Parathyroid adenoma (tissue), 2 donors: ENCODE measurements around the gene TRAPPC11.

ENCODE experiments used
- H2AFZ ChIP-seq: fragments of 300-600 bp; sonication (generic); one replicate; pipeline ENCODE4 v1.7.0; 2017; ENCODE audit warnings: antibody characterized with exemption, mild to moderate bottlenecking
- H3K27ac ChIP-seq: fragments of 300-600 bp; sonication (generic); one replicate; pipeline ENCODE4 v1.7.0; 2017
- H3K27me3 ChIP-seq: fragments of 300-600 bp; sonication (generic); one replicate; pipeline ENCODE4 v1.7.0; 2017; ENCODE audit warnings: low read length; ENCODE audit not compliant: control insufficient read depth, insufficient read depth
- H3K36me3 ChIP-seq: fragments of 300-600 bp; sonication (generic); one replicate; pipeline ENCODE4 v1.7.0; 2017; ENCODE audit warnings: low read length; ENCODE audit not compliant: control insufficient read depth, insufficient read depth
- H3K4me1 ChIP-seq: fragments of 300-600 bp; sonication (generic); one replicate; pipeline ENCODE4 v1.7.0; 2017; ENCODE audit warnings: control low read depth
- H3K4me2 ChIP-seq: fragments of 300-600 bp; sonication (generic); one replicate; pipeline ENCODE4 v1.7.0; 2017; ENCODE audit warnings: low read length
- H3K4me3 ChIP-seq: fragments of 300-600 bp; sonication (generic); one replicate; pipeline ENCODE4 v1.7.0; 2017; ENCODE audit warnings: low read depth, low read length
- H3K79me2 ChIP-seq: fragments of 300-600 bp; sonication (generic); one replicate; pipeline ENCODE4 v1.7.0; 2017; ENCODE audit warnings: control low read depth
- H3K9ac ChIP-seq: fragments of 300-600 bp; sonication (generic); one replicate; pipeline ENCODE4 v1.7.0; 2017; ENCODE audit warnings: mild to moderate bottlenecking
- H3K9me3 ChIP-seq: fragments of 300-600 bp; sonication (generic); one replicate; pipeline ENCODE4 v1.7.0; 2017; ENCODE audit warnings: low read length; ENCODE audit not compliant: control insufficient read depth
- TF ChIP-seq, protein P1 (sequence below): fragments of 300-600 bp; sonication (generic); IDR thresholded peaks from one replicate; pipeline ENCODE4 v1.7.0; 2017; ENCODE audit warnings: antibody characterized with exemption, mild to moderate bottlenecking
- donor health status: primary hyperparathyroidism.

The TRAPPC11 gene

DNA sequence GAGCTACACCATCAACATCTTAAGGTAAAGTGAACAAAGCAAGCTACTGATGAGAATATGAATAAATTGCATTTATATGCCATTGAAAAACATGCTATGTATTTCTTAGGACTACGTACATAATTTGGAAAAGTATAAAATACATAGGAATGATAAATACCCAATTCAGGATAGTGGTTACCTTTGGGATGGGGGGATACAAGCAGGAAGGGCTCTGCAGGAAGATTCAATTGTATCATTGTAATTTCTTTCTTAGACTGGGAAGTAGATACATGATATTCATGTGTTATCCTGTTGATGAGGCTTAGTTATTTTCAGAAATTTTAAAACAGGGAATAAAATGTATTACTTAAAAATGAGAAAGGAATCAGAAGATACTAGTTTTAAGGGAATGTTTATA, 43.4 kb downstream of the TRAPPC11 start:
- H3K9ac ChIP-seq = no peak overlapping the region
- H3K4me2 ChIP-seq = no peak overlapping the region
- TF ChIP-seq, protein P1, sequence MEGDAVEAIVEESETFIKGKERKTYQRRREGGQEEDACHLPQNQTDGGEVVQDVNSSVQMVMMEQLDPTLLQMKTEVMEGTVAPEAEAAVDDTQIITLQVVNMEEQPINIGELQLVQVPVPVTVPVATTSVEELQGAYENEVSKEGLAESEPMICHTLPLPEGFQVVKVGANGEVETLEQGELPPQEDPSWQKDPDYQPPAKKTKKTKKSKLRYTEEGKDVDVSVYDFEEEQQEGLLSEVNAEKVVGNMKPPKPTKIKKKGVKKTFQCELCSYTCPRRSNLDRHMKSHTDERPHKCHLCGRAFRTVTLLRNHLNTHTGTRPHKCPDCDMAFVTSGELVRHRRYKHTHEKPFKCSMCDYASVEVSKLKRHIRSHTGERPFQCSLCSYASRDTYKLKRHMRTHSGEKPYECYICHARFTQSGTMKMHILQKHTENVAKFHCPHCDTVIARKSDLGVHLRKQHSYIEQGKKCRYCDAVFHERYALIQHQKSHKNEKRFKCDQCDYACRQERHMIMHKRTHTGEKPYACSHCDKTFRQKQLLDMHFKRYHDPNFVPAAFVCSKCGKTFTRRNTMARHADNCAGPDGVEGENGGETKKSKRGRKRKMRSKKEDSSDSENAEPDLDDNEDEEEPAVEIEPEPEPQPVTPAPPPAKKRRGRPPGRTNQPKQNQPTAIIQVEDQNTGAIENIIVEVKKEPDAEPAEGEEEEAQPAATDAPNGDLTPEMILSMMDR = no peak
- H3K4me1 ChIP-seq = peaks cover 3% of the 10 kb centered on the region
- no peaks in the 10 kb centered on the region for H3K27me3 ChIP-seq
- H3K36me3 ChIP-seq = no peaks in the 10 kb centered on the region
- H3K27ac ChIP-seq = no peak overlapping the region
- H3K9me3 ChIP-seq = no peaks in the 10 kb centered on the region
- no peak overlapping the region for H3K4me3 ChIP-seq
- H3K79me2 ChIP-seq = no peaks in the 10 kb centered on the region
- no peak overlapping the region for H2AFZ ChIP-seq

DNA sequence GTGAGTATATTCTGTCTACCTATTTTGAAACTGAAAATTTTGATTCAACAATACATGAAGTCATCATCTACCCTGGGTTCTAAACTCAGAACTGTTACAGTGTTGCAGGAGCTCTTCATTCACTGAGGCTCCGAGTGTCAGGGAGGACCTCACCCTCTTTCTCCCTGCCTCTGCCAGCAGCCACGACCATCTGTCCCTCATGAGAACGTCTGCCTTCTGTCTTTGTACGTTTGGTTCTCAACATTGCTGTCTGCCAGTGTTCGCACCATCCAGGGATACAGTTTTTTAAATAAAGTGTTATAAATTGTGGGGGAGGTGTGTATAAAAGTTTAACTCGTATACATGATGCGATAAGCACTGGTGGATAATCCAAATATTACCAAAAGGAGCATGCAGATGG, 55.5 kb downstream of the TRAPPC11 start:
- no peaks in the 10 kb centered on the region for H3K79me2 ChIP-seq
- no peaks in the 10 kb centered on the region for H3K27me3 ChIP-seq
- H2AFZ ChIP-seq = no peak overlapping the region
- TF ChIP-seq, protein P1 = no peak
- H3K4me1 ChIP-seq = no peaks in the 10 kb centered on the region
- H3K36me3 ChIP-seq = no peaks in the 10 kb centered on the region
- no peak overlapping the region for H3K4me2 ChIP-seq
- H3K9me3 ChIP-seq = no peaks in the 10 kb centered on the region
- no peak overlapping the region for H3K4me3 ChIP-seq
- H3K27ac ChIP-seq = no peak overlapping the region
- no peak overlapping the region for H3K9ac ChIP-seq

DNA sequence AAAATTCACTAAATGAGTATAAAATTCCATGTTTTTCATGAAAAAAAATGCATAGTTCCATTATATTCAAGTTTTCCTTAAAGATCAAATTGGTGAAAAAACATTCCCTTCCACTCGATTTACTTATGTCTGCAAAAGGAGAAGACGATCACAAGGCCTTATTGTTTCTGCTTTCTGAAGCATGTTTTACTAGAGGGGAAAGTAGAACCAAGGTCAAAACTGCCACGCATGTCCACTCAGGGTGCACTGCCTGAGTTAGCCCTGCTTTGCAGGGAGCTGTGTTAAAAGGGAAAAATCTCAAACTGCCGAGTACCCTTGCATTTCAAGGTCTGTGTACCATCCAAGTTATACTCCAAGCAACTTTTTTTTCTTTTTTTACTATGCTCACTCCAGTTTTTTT, 57.2 kb downstream of the TRAPPC11 start:
- Histone ChIP-seq H3K4me1 (no peaks in the 10 kb centered on the region), H3K79me2 (no peaks in the 10 kb centered on the region), H3K27ac (no peak overlapping the region), H2AFZ (no peak overlapping the region), H3K9me3 (no peaks in the 10 kb centered on the region), H3K4me3 (no peak overlapping the region), H3K4me2 (no peak overlapping the region), H3K36me3 (no peaks in the 10 kb centered on the region), H3K27me3 (no peaks in the 10 kb centered on the region), H3K9ac (no peak overlapping the region)
- TF ChIP-seq, protein P1 = no peak

DNA sequence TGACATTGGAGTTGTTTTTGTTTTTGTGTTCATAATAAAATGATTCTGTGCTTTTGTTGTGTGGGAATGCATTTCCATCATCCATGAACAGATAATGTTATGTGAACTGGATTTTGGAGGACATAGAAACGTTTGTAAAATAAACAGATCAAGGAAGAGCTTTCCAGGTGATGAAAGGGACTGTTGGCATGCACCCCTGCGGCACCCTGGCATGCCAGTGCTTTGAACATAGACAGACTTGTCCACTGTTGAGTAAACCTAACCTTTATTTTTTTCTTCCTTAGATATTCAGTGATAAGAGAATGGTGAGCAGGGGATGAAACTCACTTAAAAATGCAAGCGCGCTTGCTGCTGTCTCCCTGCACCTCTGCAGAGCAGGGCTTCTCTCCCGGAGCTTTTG, 59.8 kb downstream of the TRAPPC11 start:
- Histone ChIP-seq H3K9me3 (no peaks in the 10 kb centered on the region), H3K4me1 (no peaks in the 10 kb centered on the region), H3K27me3 (no peaks in the 10 kb centered on the region), H3K4me2 (no peak overlapping the region), H3K27ac (no peak overlapping the region), H3K36me3 (no peaks in the 10 kb centered on the region), H3K4me3 (no peak overlapping the region), H2AFZ (no peak overlapping the region), H3K79me2 (no peaks in the 10 kb centered on the region), H3K9ac (no peak overlapping the region)
- TF ChIP-seq, protein P1 = no peak

DNA sequence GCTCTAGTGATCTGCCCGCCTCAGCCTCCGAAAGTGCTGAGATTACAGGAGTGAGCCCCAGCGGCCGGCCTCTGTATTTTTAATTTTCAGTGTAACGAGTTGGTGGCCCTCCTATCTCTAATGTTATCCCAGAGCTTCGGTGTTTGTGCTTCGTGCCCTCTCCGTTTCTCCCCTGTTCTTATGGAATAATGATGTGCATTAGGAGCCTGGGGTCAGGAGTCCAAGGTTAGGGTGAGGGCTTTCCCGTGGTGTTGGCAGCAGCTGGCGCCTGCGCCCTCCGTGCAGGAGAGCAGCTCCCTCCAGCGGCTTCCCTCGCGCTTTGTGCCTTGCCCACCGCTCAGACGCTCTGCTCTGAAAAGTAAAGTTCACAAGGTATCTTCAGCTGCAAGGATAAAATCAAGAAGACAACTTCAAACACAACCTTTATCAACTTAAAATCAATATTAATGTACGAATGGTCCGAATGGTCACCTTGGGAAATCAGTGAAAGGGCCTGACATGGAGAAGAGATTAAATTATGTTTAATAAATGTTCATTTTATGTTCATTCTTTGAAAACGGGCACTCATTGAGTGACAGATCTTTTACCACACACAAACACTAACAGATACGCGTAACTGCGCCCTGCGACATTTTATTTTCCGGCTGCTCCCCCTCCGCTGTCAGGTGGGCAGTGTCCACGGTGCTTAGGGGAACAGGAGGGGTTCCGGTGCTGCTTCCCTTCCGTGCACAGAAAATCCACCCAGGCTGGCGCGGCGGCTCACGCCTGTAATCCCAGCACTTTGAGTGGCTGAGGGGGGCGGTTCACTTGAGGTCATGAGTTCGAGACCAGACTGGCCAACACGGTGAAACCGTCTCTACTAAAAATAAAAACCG, 62.4 kb downstream of the TRAPPC11 start:
- Histone ChIP-seq H3K27me3 (no peaks in the 10 kb centered on the region), H3K36me3 (no peaks in the 10 kb centered on the region), H3K27ac (no peak overlapping the region), H3K4me1 (no peaks in the 10 kb centered on the region), H3K9me3 (no peaks in the 10 kb centered on the region), H3K9ac (no peak overlapping the region), H3K4me2 (no peak overlapping the region), H2AFZ (peak overlapping the region; percentile 56), H3K4me3 (peak overlapping the region; percentile 16), H3K79me2 (no peaks in the 10 kb centered on the region)
- TF ChIP-seq, protein P1 = peak; percentile 33
